ENCODE results near the gene COQ3. TPM values are rescaled to one million over a fixed set of nuclear protein-coding genes. Genes with fewer than 3 reads are reported as not detected.

COQ3 gene
- total RNA-seq, 1 experiment from 2014 or later = 13.9 TPM

DNA sequence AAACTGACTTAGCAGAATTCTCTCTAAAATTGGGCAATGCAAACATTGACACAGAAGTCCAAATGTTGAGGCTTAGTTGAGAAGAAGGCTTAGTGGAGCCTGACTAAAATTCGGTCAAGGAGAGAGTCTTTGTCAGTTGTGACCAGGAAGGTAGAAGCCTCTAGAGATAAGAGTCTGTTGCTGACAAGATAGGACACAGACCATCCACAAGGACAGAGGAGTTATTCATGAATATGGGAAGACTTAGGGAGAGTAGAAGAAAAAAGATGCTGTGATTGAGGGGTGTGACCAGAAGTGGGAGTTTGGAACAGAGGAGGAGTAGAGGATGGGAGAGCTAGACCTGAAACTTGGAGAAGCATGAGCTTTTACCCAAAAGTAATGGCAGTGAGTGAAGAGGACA lies 37.4 kb downstream of the COQ3 start:
- no peak for DNase-seq (ENCODE audit: low spot score)
- POLR2A ChIA-PET = no interaction called here
- CTCF ChIA-PET = no interaction called here
- no peak for ATAC-seq
- Mint-ChIP-seq H3K27ac (no peak overlapping the region), H3K4me3 (no peak overlapping the region), H3K9me3 (no peaks in the 10 kb centered on the region), H3K4me1 (no peaks in the 10 kb centered on the region), H3K27me3 (ENCODE audit: low read depth) (peaks cover 8% of the 10 kb centered on the region), H3K36me3 (no peaks in the 10 kb centered on the region)
- TF ChIP-seq SOX15 (CRISPR knock-in tag; IDR thresholded peaks at IDR 0.05) (no peak), ESRRA (CRISPR knock-in tag; IDR thresholded peaks at IDR 0.05; ENCODE audit: borderline replicate concordance) (no peak)

DNA sequence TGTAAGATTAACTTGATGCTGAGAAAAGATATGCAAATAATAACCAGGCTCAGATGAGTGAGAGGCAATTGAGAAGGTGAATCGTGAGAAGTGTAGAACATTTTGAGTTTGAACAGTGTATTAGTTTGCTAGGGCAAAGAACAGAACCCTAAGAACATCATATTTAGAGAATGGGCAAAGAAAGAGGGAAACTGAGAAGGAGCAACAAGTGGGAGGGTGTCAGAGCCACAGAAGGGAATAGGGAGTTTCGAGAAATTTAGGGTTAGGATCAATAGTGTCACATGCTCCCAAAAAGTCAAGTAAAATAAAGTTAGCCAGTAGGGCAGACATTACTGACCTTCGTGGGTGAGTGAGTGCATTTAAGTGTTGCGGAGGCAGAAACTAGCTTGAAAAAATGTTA lies 39.0 kb downstream of the COQ3 start:
- ATAC-seq = no peak
- Mint-ChIP-seq H3K9me3 (no peaks in the 10 kb centered on the region), H3K36me3 (no peaks in the 10 kb centered on the region), H3K27ac (no peak overlapping the region), H3K27me3 (ENCODE audit: low read depth) (peaks cover 17% of the 10 kb centered on the region), H3K4me1 (peaks cover 9% of the 10 kb centered on the region), H3K4me3 (no peak overlapping the region)
- no peak for DNase-seq (ENCODE audit: low spot score)
- CTCF ChIA-PET = no interaction called here
- POLR2A ChIA-PET = no interaction called here
- TF ChIP-seq EMX1 (CRISPR knock-in tag; IDR thresholded peaks at IDR 0.05) = no peak
- TF ChIP-seq SOX15 (CRISPR knock-in tag; IDR thresholded peaks at IDR 0.05) = no peak
- TF ChIP-seq, protein P1, sequence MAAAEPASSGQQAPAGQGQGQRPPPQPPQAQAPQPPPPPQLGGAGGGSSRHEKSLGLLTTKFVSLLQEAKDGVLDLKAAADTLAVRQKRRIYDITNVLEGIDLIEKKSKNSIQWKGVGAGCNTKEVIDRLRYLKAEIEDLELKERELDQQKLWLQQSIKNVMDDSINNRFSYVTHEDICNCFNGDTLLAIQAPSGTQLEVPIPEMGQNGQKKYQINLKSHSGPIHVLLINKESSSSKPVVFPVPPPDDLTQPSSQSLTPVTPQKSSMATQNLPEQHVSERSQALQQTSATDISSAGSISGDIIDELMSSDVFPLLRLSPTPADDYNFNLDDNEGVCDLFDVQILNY (CRISPR knock-in tag; IDR thresholded peaks at IDR 0.05) = no peak
- TF ChIP-seq, protein P2, sequence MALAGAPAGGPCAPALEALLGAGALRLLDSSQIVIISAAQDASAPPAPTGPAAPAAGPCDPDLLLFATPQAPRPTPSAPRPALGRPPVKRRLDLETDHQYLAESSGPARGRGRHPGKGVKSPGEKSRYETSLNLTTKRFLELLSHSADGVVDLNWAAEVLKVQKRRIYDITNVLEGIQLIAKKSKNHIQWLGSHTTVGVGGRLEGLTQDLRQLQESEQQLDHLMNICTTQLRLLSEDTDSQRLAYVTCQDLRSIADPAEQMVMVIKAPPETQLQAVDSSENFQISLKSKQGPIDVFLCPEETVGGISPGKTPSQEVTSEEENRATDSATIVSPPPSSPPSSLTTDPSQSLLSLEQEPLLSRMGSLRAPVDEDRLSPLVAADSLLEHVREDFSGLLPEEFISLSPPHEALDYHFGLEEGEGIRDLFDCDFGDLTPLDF (CRISPR knock-in tag; IDR thresholded peaks at IDR 0.05) = no peak
- TF ChIP-seq, protein P3, sequence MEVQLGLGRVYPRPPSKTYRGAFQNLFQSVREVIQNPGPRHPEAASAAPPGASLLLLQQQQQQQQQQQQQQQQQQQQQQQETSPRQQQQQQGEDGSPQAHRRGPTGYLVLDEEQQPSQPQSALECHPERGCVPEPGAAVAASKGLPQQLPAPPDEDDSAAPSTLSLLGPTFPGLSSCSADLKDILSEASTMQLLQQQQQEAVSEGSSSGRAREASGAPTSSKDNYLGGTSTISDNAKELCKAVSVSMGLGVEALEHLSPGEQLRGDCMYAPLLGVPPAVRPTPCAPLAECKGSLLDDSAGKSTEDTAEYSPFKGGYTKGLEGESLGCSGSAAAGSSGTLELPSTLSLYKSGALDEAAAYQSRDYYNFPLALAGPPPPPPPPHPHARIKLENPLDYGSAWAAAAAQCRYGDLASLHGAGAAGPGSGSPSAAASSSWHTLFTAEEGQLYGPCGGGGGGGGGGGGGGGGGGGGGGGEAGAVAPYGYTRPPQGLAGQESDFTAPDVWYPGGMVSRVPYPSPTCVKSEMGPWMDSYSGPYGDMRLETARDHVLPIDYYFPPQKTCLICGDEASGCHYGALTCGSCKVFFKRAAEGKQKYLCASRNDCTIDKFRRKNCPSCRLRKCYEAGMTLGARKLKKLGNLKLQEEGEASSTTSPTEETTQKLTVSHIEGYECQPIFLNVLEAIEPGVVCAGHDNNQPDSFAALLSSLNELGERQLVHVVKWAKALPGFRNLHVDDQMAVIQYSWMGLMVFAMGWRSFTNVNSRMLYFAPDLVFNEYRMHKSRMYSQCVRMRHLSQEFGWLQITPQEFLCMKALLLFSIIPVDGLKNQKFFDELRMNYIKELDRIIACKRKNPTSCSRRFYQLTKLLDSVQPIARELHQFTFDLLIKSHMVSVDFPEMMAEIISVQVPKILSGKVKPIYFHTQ (CRISPR knock-in tag; IDR thresholded peaks at IDR 0.05) = no peak
- no peak for TF ChIP-seq GTF2I (CRISPR knock-in tag; conservative IDR thresholded peaks at IDR 0.05)
- TF ChIP-seq NR1H2 (CRISPR knock-in tag; IDR thresholded peaks at IDR 0.05) = no peak
- no peak for TF ChIP-seq NR3C1 (CRISPR knock-in tag; conservative IDR thresholded peaks at IDR 0.05; ENCODE audit: low read depth)
- TF ChIP-seq HMGA2 (CRISPR knock-in tag; IDR thresholded peaks at IDR 0.05) = no peak
- TF ChIP-seq, protein P4, sequence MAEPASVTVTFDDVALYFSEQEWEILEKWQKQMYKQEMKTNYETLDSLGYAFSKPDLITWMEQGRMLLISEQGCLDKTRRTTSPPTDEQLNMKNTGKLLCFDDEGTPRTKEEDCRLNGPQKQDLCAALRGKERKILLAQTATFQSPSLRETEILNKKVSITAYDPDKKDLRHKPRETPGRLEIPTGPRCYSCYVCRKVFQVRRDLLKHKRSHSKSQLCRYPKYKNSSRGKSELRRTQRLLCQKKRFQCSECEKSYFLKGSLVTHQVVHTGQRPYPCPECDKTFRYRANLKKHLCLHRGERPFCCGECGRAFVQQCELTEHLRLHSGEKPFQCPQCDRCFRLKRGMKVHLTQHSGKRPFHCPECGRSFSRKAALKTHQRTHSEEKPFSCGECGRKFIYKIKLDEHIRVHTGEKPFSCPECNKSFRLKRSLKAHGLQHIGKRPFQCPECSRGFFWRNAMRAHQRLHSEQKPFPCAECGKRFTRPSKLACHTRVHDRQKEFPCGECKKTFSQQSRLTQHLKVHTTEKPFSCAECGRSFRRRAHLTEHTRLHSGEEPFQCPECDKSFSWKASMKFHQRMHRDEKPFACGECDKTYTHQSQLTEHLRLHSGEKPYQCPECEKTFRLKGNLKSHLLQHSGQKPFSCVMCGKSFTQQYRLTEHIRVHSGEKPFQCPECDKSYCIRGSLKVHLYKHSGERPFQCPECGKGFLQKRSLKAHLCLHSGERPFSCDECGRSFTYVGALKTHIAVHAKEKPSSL (CRISPR knock-in tag; conservative IDR thresholded peaks at IDR 0.05) = no peak
- TF ChIP-seq, protein P5, sequence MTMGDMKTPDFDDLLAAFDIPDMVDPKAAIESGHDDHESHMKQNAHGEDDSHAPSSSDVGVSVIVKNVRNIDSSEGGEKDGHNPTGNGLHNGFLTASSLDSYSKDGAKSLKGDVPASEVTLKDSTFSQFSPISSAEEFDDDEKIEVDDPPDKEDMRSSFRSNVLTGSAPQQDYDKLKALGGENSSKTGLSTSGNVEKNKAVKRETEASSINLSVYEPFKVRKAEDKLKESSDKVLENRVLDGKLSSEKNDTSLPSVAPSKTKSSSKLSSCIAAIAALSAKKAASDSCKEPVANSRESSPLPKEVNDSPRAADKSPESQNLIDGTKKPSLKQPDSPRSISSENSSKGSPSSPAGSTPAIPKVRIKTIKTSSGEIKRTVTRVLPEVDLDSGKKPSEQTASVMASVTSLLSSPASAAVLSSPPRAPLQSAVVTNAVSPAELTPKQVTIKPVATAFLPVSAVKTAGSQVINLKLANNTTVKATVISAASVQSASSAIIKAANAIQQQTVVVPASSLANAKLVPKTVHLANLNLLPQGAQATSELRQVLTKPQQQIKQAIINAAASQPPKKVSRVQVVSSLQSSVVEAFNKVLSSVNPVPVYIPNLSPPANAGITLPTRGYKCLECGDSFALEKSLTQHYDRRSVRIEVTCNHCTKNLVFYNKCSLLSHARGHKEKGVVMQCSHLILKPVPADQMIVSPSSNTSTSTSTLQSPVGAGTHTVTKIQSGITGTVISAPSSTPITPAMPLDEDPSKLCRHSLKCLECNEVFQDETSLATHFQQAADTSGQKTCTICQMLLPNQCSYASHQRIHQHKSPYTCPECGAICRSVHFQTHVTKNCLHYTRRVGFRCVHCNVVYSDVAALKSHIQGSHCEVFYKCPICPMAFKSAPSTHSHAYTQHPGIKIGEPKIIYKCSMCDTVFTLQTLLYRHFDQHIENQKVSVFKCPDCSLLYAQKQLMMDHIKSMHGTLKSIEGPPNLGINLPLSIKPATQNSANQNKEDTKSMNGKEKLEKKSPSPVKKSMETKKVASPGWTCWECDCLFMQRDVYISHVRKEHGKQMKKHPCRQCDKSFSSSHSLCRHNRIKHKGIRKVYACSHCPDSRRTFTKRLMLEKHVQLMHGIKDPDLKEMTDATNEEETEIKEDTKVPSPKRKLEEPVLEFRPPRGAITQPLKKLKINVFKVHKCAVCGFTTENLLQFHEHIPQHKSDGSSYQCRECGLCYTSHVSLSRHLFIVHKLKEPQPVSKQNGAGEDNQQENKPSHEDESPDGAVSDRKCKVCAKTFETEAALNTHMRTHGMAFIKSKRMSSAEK (CRISPR knock-in tag; IDR thresholded peaks at IDR 0.05; ENCODE audit: borderline replicate concordance) = no peak
- no peak for TF ChIP-seq IRF2 (CRISPR knock-in tag; IDR thresholded peaks at IDR 0.05; ENCODE audit: borderline replicate concordance, low read depth)
- TF ChIP-seq, protein P6, sequence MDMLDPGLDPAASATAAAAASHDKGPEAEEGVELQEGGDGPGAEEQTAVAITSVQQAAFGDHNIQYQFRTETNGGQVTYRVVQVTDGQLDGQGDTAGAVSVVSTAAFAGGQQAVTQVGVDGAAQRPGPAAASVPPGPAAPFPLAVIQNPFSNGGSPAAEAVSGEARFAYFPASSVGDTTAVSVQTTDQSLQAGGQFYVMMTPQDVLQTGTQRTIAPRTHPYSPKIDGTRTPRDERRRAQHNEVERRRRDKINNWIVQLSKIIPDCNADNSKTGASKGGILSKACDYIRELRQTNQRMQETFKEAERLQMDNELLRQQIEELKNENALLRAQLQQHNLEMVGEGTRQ (CRISPR knock-in tag; IDR thresholded peaks at IDR 0.05) = no peak

Data from WTC11 (cell line).